ENCODE results near the gene HSD17B14. TPM values are rescaled to one million over a fixed set of nuclear protein-coding genes. Genes with fewer than 3 reads are reported as not detected.

HSD17B14 gene
- total and polyA plus RNA-seq, 9 of the 15 experiments (the other 6 are each of a cell fraction or from before 2014, with no cell fraction given) = 0.16 TPM; not detected in 8

DNA sequence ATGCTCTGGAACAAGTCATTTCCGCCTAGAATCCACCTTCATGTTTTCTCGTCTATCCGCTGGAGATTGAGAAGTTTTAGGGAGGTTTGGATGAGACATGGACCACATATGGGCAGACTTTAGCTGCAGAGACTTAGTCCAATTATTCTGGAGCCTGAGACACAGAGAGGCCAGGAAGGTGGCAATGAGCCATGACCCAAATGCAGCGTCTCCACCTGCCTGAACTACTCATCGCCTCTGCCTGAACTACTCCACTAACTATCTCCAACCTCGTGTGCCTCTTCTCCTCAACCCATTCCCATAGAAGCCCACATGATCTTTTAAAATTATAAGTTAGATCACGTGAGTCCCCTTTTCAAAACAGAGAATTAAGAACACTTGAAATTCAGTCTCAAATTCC lies 26.5 kb upstream of the HSD17B14 start (continued):
- TF ChIP-seq, protein P1, sequence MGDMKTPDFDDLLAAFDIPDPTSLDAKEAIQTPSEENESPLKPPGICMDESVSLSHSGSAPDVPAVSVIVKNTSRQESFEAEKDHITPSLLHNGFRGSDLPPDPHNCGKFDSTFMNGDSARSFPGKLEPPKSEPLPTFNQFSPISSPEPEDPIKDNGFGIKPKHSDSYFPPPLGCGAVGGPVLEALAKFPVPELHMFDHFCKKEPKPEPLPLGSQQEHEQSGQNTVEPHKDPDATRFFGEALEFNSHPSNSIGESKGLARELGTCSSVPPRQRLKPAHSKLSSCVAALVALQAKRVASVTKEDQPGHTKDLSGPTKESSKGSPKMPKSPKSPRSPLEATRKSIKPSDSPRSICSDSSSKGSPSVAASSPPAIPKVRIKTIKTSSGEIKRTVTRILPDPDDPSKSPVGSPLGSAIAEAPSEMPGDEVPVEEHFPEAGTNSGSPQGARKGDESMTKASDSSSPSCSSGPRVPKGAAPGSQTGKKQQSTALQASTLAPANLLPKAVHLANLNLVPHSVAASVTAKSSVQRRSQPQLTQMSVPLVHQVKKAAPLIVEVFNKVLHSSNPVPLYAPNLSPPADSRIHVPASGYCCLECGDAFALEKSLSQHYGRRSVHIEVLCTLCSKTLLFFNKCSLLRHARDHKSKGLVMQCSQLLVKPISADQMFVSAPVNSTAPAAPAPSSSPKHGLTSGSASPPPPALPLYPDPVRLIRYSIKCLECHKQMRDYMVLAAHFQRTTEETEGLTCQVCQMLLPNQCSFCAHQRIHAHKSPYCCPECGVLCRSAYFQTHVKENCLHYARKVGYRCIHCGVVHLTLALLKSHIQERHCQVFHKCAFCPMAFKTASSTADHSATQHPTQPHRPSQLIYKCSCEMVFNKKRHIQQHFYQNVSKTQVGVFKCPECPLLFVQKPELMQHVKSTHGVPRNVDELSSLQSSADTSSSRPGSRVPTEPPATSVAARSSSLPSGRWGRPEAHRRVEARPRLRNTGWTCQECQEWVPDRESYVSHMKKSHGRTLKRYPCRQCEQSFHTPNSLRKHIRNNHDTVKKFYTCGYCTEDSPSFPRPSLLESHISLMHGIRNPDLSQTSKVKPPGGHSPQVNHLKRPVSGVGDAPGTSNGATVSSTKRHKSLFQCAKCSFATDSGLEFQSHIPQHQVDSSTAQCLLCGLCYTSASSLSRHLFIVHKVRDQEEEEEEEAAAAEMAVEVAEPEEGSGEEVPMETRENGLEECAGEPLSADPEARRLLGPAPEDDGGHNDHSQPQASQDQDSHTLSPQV (IDR thresholded peaks at IDR 0.05) = no peak
- TF ChIP-seq HNRNPH1 (optimal IDR thresholded peaks at IDR 0.05; ENCODE audit: low read depth, low read length) = no peak
- no peak for TF ChIP-seq GATAD2B (IDR thresholded peaks at IDR 0.05; ENCODE audit: borderline replicate concordance)

DNA sequence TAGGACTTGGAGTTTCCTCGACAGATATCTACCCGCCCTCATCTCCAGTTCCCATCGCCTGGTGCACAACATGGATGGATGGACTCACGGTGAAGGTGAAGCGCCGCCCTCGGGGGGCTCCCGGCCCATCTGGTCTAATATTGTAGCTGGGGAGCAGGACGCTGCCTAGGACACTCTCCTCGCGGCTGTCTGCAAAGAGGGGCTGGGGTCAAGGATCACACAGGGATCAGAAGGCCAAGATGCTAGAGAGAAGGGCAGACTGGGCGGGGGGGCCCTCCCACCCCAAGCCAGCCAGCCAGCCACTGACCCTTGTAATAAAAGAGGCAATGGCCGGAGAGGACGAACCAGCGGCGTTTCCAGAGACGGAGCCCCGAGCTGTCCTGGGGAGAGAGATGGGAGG lies 25.0 kb upstream of the HSD17B14 start:
- Histone ChIP-seq H3K9me3 (replicated peaks; ENCODE audit: control insufficient read depth, insufficient read depth, low read depth, low read length) (no peaks in the 10 kb centered on the region), H3K9me1 (ENCODE audit: control insufficient read depth, insufficient read depth, low read length) (no peaks in the 10 kb centered on the region), H3K4me3 (no peak overlapping the region), H3K27ac (ENCODE audit: extremely low read depth, low read depth, low read length) (no peak overlapping the region), H3K79me2 (ENCODE audit: control insufficient read depth, insufficient read depth, low read length) (peaks cover 4% of the 10 kb centered on the region; the same call in 2 of the 3 replicates), H3K36me3 (ENCODE audit: control insufficient read depth, insufficient read depth, low read length) (no peaks in the 10 kb centered on the region), H2AFZ (ENCODE audit: low read depth, low read length) (no peak overlapping the region), H3K9ac (ENCODE audit: insufficient read depth in 1 of 2, low read depth in 2 of 2, low read length in 2 of 2) (peak overlapping the region in 1 of 2 experiments; percentile 50; a peak in 1 of 4 replicates), H4K20me1 (replicated peaks; ENCODE audit: control insufficient read depth, insufficient read depth, low read length) (no peaks in the 10 kb centered on the region), H3K27me3 (ENCODE audit: control insufficient read depth in 2 of 2, insufficient read depth in 2 of 2, low read length in 2 of 2) (no peaks in the 10 kb centered on the region), H3K4me1 (replicated peaks in 1 of 2; ENCODE audit: control insufficient read depth in 2 of 2, insufficient read depth in 2 of 2, low read length in 2 of 2) (peaks cover 12 to 48% of the 10 kb centered on the region in 2 experiments; a peak in 4 of 5 replicates), H3K4me2 (ENCODE audit: insufficient read depth, low read length) (no peak overlapping the region)
- no peak for TF ChIP-seq E2F3 (CRISPR knock-in tag; IDR thresholded peaks at IDR 0.05)
- no peak for TF ChIP-seq POLR3A (IDR thresholded peaks at IDR 0.05; ENCODE audit: borderline replicate concordance, extremely low read depth, insufficient read depth, insufficient read length)
- FAIRE-seq (no peak), ATAC-seq (no peak), DNase-seq (ENCODE audit: extremely low read depth in 1 of 4, low spot score in 3 of 4) (no peak)
- intact Hi-C loops (cut with micrococcal nuclease) = no loop called here
- in situ Hi-C loops (cut with MboI) = no loop called here
- no TSS peak for BruUV-seq (replicated peaks)
- 86% methylated on average over 18 of the region's 18 CpGs for WGBS (ENCODE audit: insufficient coverage, low coverage, missing lambda C conversion rate)
- ChIA-PET CTCF (ENCODE audit: low intra/inter-chr PET ratio) (no interaction called here), POLR2A (interaction anchor here (3.9 kb wide), 1 partner anchor 15 kb away, joined by 96 read pairs; the partner anchor contains the start of gene PPP1R15A)

Data from K562 (cell line).